Left cardiac atrium (tissue), 4 donors: Measurements from ENCODE around the gene TSACC. TPM values are rescaled to one million over a fixed set of nuclear protein-coding genes. Genes with fewer than 3 reads are reported as not detected.
A peak's percentile ranks its signal among the peaks of the same experiment; 100 is the strongest.
"Not testable (repeated sequence)": the region's sequence is repeated elsewhere in the genome, so short reads cannot be mapped to it uniquely, and the experiment has no call there.

ENCODE experiments used
- ATAC-seq, 2 donors: fragments of 200-7000 bp; cut with Tn5 transposase; one replicate each; pipeline ENCODE4 v1.9.1; 2020; ENCODE audit warnings: mild to moderate bottlenecking in 2 of 2, moderate library complexity in 2 of 2
- DNase-seq: peaks from one replicate; pipeline ENCODE4 v3.0.0-alpha.2; 2020
- intact Hi-C, 2 donors: fragments of 100-400 bp; cut with DNase I; formaldehyde crosslinking; loops; one replicate each; pipeline versions ENCODE4 v1.14.1 to v1.15.1; 2022 to 2023
- total RNA-seq, 2 donors: library from RNA; stranded (reverse); fragmentation: NEBNext Ultra II Directional; extraction: Animal tissue kit (Norgen Biotek cat#: 25700); gene quantifications; one replicate each; pipeline ENCODE4 v1.2.1, GENCODE V29; 2021
- donor health status: DM: no; HTN: yes; CAD: no.
- donor health status: DM: no; HTN: yes; CAD: no; lungs with severe emphysema.
- donor health status: DM: yes; HTN: yes; CAD: no.
- donor health status: Dilated cardiomyopathy.

The TSACC gene
- total RNA-seq, 2 donors from 2014 or later: 1.0 TPM; not detected in 1

- intact Hi-C loops: no loop called here
- ATAC-seq (no peak), DNase-seq (no peak)
Measured at GRCh38 chr1:156342166-156342955, 4.0 kb downstream of the TSACC start.

GRCh38 chr1:156344409-156344808, 6.1 kb downstream of the TSACC start:
- intact Hi-C loops: no loop called here
- ATAC-seq (no peak), DNase-seq (no peak)

- intact Hi-C loops, ATAC-seq, DNase-seq: not testable (repeated sequence)
Measured at GRCh38 chr1:156346035-156346434, 7.7 kb downstream of the TSACC start.

- ATAC-seq (no peak), DNase-seq (no peak)
- intact Hi-C loops: no loop called here
Measured at GRCh38 chr1:156346636-156347035, 8.3 kb downstream of the TSACC start.

GRCh38 chr1:156347331-156347730, 9.0 kb downstream of the TSACC start:
- no peak for DNase-seq
- no peak for ATAC-seq
- intact Hi-C loops: no loop called here

GRCh38 chr1:156352481-156352880, 14.2 kb downstream of the TSACC start:
- DNase-seq, ATAC-seq, intact Hi-C loops: not testable (repeated sequence)

GRCh38 chr1:156356262-156356874, 18.0 kb downstream of the TSACC start:
- intact Hi-C loops: no loop called here
- ATAC-seq: no peak
- DNase-seq: no peak

- DNase-seq (peak; percentile 41), ATAC-seq (peak; percentile 47 to 83)
- intact Hi-C loops: no loop called here
Measured at GRCh38 chr1:156356875-156357534, 18.7 kb downstream of the TSACC start.

GRCh38 chr1:156357977-156358376, 19.7 kb downstream of the TSACC start:
- DNase-seq: no peak
- no peak for ATAC-seq

GRCh38 chr1:156358641-156359040, 20.3 kb downstream of the TSACC start:
- ATAC-seq: no peak
- intact Hi-C loops: no loop called here
- no peak for DNase-seq

More at GRCh38 chr1:156357977-156358376, 19.7 kb downstream of the TSACC start:
- intact Hi-C loops: no loop called here

- intact Hi-C loops: no loop called here
- ATAC-seq: no peak
Measured at GRCh38 chr1:156359249-156359648, 20.9 kb downstream of the TSACC start.

GRCh38 chr1:156359973-156360372, 21.6 kb downstream of the TSACC start:
- intact Hi-C loops: no loop called here
- DNase-seq (no peak), ATAC-seq (no peak)

More at GRCh38 chr1:156359249-156359648, 20.9 kb downstream of the TSACC start:
- no peak for DNase-seq

- intact Hi-C loops: no loop called here
- ATAC-seq (no peak), DNase-seq (no peak)
Measured at GRCh38 chr1:156360534-156360933, 22.2 kb downstream of the TSACC start.

- ATAC-seq (no peak), DNase-seq (no peak)
- intact Hi-C loops: no loop called here
Measured at GRCh38 chr1:156365754-156366153, 27.4 kb downstream of the TSACC start.

GRCh38 chr1:156366378-156367166, 28.2 kb downstream of the TSACC start:
- intact Hi-C loops: no loop called here
- ATAC-seq (no peak), DNase-seq (no peak)

GRCh38 chr1:156367383-156368156, 29.2 kb downstream of the TSACC start:
- ATAC-seq (no peak), DNase-seq (no peak)
- intact Hi-C loops: no loop called here

- intact Hi-C loops: no loop called here
- no peak for ATAC-seq
Measured at GRCh38 chr1:156368157-156368658, 29.9 kb downstream of the TSACC start.

GRCh38 chr1:156368889-156369684, 30.8 kb downstream of the TSACC start, which contains the start of gene RHBG:
TSS of gene RHBG (plus strand) at chr1:156369211. CDS start at chr1:156369250, 39 bp downstream.
- DNase-seq (peak; percentile 36), ATAC-seq (peak; percentile 52 to 68)
- intact Hi-C loops: no loop called here

More at GRCh38 chr1:156368157-156368658, 29.9 kb downstream of the TSACC start:
- DNase-seq: no peak
